Stimulated activated CD4-positive, alpha-beta T cell treated with anti-CD3 and anti-CD28 coated beads, Interleukin-4, amount 100 ng/mL, for 1 hour (primary cell): ENCODE data around the gene MAGT1.
"Not testable (repeated sequence)": the region's sequence is repeated elsewhere in the genome, so short reads cannot be mapped to it uniquely, and the experiment has no call there.

Source experiments
- DNase-seq: peaks from one replicate; pipeline ENCODE4 v3.0.0-alpha.2; 2020

The MAGT1 gene

DNA sequence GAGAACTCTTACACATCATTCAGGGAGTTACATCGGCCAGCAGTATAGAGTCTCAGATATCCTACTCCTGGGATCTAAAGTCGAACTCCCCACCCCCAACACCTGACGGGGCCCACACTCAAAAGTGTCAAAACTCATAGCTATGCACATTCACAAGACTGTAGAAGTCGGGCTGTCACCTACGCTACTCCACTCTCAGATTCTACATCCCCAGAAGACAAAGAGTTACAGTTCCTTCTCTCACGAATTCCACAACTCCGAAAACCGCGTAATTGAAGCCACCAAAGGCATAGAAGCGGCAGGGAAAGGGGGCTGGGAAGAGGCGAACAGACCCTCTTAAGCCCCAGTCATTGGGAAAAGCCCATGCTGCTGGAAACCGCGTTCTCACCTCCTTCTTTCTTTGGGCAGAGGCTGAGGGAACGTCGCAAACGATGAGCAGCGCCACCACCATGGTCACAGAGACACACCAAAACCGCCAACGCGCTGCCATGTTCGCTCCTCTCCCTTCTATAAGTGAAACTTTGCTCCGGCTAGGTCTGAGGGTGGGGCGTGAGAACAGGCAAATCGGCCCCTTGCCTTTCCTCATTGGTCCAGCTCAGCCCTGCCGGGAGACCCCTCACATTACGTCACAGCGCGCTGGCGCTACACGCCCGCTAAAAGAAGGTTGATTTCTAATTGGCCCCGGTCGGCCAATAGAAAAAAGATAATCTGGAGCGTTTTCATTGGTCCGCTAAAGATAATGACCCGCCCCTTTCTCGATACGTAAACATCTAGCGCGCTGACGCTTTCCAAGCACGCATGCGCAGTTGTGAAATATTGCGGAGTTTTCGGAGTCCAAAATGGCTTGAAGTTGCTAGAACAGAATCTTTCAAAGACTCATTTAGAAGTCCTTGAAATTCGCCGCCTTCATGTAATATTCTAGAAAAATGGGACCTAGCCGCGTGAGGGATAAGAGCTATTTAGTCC, at the start of gene MAGT1:
Gene MAGT1 (minus strand): TSS at position 515 of the 966 bp plus-strand sequence. CDS start 25 bp downstream, at position 490.
- peak; percentile 81 for DNase-seq

DNA sequence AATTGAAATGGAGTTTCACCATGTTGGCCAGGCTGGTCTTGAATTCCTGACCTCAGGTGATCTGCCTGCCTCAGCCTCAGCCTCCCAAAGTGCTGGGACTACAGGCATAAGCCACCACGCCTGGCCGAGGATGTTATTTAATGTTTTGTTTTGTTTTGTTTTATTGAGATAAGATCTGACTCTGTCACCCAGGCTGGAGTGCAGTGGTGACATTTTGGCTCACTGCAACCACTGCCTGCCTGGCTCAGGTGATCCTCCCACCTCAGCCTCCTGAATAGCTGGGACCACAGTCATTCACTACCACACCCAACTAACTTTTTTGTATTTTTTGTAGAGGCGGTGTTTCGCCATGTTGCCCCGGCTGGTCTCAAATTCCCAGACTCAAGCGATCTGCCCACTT, 49.8 kb upstream of the MAGT1 start:
- not testable (repeated sequence) for DNase-seq

DNA sequence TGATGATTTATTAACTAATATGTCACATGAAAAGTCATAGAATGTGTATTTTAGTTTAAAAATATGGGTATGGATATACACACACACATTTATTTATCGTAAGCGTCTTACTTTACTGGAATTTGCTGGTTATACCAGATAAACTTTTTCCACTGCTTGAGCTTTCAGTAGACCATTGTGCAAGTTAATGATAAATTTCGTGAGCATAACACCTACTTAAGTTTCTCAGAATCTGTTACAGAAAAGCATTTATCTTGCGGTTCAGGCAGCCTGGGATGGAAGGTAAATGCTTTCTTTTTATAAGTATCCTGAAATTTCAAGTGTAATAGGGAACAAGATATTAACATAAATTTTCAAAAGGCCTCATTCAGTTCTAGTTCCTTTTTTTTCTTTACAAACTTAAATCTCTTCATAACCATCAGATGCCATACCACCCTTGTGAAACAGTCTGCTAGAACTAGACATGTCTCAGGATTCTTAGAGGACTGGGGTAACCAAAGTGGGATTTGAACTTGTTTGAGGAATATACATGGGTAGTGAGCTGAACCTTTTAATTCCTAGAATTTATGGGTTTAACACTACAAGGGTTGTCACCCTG, 42.9 kb upstream of the MAGT1 start:
- no peak for DNase-seq

DNA sequence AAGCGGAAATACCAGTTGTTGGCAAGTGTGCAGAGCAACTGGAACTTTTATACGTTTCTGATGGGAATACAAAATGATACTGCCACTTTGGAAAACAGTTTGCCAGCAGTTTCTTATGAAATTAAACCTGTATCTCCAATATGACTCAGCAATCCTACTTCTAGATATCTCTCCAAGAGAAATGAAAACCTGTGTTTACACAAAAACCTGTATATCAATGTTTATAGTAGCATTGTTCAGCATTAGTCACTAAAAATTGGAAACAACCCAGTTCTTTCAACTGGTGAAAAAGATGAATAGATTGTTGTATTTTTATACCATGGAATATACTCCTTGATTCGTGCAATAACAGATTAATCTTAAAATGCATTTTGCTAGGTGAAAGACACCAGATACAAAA, 42.1 kb upstream of the MAGT1 start:
- DNase-seq = no peak

DNA sequence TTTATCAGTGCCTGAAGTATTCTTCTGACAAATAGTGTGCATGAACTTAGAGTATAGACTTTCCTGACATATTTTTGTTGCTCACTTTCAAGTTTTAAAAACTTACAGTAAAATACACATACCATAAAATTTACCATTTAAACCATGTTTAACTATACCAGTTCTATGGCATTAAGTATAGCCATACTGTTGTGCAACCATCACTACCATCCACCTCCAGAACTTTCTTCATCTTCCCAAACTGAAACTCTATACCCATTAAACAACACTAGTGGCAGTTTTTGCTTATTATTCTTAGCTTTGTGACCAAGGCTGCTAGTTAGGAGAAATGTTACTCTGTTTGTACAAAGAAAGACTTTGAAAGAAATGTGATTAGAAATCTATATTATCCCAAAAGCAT, 41.1 kb upstream of the MAGT1 start:
- DNase-seq = no peak

DNA sequence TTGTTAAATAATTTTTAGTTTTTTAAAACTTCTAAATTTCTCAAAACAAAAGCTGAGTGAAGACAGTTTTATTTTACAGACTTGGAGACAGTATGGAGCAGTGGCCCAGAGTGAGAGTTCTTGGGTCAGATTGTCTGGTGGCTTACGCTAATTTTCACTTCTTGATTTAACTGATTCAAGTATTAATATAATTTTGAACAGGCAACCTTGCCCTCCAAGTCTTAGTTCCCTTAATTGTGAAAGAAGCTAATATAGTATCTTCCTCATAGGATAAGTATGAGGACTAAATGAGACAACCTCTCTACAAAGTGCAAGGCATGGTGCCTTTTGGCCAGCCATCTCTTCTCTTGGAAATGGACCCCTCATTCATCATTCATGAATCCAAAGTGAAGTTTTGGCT, 40.7 kb upstream of the MAGT1 start:
- no peak for DNase-seq

DNA sequence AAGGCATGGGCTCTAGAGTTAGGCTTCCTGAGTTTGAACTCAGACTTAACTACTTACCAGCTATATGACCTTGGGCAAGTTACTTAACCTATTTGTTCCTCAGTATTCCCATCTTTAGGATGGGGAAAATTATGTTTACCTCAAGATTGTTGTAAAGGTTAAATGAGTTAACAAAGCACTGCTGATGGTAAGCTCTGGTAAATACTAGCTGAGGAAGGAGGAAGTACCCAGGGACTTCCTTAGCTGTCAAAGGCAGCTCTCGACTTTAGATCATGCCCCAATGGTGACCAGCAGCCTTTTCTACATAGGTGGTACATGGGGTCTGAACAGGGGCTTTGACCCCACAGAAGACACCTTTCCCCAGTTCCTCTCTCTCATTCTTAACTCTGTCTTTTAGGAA, 35.3 kb upstream of the MAGT1 start:
- DNase-seq = no peak

DNA sequence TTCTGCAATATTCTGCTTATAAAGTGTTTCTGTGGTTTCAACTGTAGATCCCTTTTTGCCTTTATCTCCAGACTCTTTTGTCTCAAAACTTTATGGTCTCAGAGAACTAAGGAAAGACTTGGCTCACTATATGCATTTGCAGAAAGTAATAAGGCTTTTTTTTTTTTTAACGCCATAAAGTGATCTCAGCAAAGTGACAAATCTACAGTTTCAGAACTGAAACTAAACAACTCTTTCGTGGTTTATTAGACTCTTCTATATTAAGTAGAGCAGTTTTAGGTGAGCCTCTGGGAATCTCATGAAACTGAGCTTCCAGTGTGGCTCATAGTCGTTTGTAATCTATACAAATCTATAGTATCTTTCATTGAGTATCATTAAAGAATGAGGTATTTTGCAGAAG, 30.5 kb upstream of the MAGT1 start:
- DNase-seq = no peak

DNA sequence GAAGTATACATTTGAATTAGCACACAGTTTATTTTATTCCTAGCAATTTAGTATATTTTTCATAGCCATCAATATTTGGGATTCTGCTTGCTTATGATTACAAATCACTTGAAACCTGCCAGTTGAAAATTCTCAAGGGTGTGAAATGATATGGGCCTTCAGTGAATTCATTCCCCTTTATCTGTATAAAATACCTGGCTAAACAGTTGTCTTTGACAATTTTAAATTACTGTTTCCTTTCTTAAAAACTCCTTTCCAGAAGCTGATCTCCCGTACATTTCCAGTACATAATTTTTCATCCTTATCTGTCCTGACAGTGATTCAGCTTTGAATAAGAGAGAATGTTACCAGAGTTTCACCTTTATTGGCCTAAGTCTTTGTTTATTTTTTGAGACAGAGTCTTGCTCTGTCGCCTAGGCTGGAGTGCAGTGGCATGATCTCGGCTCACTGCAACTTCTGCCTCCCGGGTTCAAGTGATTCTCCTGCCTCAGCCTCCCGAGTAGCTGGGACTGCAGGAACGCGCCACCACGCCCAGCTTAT, 29.2 kb upstream of the MAGT1 start:
- no peak for DNase-seq

DNA sequence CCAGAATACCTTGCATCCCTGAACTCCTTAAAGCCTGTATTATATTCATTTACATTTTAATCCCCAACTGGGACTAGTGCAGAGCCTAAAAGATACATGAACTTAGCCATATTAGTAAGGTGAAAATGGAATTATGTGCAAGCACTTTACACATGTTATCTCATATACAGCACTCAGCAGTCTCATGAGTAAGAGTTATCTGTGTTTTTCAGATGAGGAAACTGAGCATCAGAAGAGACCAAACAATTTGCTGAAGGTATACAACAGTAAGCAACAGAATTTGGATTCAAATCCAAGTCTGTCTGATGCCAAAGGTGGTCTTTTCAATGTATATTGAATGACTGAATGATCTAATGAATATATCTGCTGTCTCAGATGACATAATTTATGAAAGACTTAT, 27.6 kb upstream of the MAGT1 start:
- no peak for DNase-seq

DNA sequence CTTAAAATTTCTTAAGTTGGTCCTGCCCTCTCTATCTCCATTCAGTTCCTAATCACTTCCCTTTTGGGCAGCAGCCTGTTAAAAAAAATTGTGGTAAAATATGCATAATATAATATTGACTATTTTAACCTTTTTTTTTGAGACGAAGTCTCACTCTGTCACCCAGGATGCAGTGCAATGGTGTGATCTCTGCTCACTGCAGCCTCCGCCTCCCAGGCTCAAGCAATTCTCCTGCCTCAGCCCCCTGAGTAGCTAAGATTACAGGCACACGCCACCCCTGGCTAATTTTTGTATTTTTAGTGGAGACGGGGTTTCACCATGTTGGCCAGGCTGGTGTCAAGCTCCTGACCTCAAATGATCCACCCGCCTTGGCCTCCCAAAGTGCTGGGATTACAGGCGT, 24.1 kb upstream of the MAGT1 start:
- not testable (repeated sequence) for DNase-seq

DNA sequence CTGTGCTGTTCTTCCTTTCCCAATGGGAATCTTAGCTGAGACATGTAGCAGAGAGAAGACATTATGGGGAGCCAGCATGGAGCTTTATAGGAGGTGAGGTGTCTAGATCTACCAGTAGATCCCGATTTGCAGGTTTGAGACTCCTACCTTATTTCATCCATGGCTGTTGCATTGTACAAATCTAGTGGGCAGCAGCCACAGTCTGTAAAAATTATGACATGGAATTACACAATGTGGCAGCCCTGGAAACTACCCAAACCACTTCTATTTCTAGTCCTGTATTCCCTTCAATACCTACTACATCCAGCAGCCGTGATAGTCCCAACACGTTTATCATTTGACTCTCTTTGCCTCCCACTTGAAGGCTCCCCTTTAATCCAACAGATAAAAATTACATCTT, 23.3 kb upstream of the MAGT1 start:
- no peak for DNase-seq

DNA sequence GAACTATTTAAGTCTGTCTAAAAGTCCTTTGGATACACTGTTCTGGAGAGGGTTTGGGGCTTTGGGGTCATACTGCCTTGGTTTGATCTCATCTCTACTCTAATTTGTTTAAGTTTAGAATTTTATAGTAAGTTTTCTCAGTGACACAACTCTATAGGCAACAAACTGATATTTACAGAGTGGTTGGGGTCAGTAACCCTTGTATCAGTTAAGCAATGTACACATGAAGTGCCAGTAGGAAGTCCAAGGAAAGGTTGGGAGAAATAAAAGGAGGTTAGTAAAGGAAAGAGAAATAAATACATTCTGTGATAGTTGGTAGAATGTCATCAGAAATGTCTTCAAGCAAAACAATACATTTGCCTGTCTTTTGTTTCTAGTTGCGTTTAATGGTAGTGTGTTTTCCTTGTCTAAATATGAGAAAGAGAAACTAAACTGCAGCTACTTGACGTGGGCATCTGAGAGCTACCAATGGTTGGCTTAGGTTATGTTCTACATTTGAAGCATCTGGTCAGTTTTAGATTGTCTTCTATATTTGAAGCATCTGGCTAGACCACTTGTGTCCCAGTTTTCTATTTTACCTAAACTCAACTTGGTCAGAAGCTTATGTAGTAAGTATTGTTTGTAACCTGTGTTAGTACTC, 22.2 kb upstream of the MAGT1 start:
- DNase-seq = no peak

DNA sequence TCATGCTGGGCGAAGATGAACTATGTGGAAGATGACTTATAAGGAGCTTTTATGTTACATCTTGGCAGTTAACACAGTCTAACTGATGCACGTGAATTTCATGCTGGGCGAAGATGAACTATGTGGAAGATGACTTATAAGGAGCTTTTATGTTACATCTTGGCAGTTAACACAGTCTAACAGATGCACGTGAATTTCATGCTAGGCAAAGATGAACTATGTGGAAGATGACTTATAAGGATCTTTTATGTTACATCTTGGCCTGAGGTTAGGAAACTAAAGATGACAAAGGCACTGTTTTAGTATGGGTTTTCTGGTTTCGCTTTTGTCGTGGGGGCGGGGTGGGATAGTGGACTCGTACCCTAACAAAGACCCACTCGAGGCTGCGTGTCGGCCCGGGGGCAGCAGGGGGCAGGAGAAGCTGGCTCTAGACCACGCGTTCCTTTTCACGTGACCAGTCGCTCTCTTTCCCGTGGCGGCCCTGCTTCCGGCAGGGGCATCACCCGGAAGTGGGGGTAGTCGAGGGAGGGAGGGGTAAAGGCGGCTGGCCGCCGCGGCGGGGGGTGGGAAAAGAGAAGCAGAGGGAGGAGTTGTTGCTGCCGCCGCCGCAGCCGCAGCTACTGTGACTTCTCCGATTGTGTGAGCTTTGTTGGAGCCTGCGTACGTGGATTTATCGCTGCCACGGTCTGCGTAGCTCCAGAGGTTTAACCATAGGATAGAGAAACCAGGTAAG, 15.0 kb upstream of the MAGT1 start, which contains the start of gene ATP7A:
Gene ATP7A (plus strand): TSS at position 586 of the 733 bp plus-strand sequence. CDS start 60,949 bp downstream, outside the sequence.
- peak; percentile 87 for DNase-seq

DNA sequence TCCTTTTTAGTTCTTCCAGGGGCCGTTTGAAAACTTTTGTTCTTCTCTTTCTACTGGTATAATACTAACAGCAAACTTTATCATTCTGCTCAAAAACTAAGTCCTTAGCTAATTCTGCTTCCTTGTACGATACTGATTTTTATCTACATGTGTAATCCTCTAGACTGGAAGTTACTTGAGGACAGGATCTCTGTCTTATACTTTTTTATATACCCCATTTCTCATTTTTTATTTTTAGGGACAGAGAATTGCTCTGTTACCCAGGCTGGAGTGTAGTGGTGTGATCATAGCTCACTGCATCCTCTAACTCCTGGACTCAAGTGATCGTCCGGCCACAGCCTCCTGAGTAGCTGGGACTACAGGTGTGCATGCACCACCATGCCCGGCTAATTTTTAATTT, 6.3 kb upstream of the MAGT1 start:
- no peak for DNase-seq

DNA sequence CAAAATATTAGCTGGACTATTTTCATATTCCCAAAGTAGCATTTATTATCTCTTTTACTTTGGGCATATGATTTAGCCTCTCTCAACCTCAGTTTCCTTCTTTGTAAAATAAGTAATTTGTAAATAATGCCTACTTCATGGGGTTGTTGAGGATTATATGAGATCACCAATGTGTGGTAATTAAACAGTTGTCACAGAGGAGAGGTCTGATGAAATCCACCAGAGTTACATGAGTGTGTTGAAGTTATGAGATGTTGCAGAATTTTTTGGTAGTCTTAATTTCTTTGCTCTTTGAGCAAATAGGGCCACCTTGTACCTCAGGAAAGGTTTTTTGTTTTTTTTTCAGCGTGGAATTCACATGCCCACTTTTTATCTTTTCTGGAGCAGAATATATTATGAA, 5.5 kb upstream of the MAGT1 start:
- no peak for DNase-seq

DNA sequence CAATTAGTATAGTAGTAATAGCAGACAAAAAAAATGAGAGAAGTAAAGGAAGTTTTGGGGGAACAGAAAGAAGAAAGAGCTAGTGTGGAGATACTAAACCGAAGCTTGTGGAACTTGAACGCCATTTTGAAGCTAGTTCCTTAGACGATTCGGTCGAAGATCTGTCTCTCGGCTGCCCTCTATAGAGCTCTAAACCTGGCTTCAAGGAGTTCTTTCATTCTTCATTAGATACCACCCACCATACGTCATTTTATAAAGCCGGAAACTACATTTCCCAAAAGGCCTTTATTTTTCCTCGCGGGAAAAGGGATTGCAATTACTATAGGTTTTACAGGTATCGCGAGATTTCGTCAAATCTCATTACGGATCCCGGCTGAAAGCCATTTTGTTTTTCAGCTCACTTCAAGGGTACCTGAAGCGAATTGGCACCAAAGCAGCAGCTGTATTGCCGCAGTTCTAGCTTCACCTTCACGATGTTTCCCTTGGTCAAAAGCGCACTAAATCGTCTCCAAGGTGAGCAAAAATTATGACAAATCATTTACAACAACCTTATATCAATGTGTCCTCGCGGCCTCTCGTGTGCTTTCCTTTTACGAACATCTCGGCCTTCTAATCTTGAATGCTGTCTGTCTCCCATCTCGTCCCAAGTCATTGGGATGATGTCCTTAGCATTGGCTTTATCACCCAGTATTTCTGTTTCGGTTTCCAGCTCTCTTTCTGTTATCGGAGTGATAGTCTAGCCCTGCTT, 4.0 kb upstream of the MAGT1 start, which contains the start of gene COX7B:
Gene COX7B (plus strand): TSS at position 388 of the 748 bp plus-strand sequence. CDS start 86 bp downstream, at position 474.
- DNase-seq = peak; percentile 12

DNA sequence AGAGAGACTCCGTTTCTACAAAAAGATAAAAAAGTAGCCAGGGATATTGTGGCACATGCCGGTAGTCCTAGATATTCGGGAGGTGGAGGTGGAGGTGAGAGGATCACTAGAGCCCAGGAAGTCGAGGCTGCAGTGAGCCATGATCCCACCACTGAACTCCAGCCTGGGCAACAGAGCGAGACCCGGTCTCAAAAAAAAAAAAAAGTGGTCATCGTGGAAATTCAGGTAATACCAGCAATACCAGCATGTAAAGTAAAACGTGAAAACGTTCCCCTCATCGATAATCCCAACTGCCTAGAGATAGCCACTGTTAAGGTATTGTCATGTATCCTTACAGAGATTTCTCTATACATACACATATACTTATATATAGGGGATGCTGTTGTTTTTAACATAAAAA, 1.5 kb downstream of the MAGT1 start:
- no peak for DNase-seq

DNA sequence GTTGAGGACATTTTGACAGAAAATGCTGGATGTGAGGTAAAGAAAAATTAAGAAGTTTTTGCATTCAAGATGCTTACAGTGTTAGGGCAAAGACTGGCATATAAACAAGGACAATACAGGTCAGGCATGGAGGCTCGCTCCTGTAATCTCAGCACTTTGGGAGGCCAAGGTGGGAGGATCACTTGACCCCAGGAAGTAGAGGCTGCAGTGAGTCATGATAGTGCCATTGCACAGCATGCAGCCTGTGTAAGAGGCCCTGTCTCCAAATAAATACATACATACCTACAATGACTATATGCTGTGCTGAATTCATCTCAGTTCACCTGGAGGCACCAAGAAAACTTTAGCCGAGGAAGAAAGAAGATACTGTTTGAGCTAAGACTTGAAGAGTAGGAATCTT, 2.3 kb downstream of the MAGT1 start:
- DNase-seq = no peak

DNA sequence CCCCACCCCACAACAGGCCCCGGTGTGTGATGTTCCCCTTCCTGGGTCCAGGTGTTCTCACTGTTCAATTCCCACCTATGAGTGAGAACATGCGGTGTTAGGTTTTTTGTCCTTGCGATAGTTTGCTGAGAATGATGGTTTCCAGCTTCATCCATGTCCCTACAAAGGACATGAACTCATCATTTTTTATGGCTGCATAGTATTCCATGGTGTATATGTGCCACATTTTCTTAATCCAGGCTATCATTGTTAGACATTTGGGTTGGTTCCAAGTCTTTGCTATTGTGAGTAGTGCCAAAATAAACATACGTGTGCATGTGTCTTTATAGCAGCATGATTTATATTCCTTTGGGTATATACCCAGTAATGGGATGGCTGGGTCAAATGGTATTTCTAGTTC, 13.8 kb downstream of the MAGT1 start:
- DNase-seq = not testable (repeated sequence)

DNA sequence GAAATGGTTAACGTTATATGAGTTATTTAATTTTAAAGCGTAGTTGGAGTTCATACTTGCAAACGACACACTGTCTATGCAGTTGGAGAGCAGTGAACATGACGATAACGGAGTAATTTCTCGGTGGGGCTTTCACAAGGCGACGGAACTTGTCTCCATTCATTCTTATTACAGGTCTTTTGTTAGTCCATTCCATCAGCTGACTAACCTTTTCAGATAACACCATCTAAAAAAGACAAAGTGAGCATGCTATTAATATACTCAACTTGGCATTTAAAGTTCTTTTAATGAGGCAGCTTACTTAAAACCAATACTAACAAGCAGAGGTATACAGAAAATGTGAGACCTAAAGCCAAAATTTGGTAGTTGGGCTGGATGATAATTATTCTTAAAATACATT, 19.9 kb downstream of the MAGT1 start:
- no peak for DNase-seq

DNA sequence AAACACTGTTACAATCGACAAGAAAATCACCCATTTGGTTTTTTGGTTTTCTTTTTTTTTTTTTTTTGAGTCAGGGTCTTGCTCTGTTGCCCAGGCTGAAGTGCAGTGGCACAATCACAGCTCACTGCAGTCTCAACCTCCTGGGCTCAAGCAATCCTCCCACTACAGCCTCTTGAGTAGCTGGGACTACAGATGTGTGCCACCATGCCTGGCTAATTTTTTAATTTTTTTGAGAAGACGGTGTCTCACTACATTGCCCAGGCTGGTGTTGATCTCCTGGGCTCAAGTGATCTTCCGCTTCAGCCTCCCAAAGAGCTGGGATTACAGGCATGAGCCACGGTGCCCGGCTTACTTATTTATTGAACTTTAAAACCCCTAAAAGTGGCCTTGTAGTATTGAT, 63.7 kb downstream of the MAGT1 start:
- DNase-seq = not testable (repeated sequence)
